ENCODE results near the gene ZNF77. TPM values are rescaled to one million over a fixed set of nuclear protein-coding genes. Genes with fewer than 3 reads are reported as not detected.
"Not testable (repeated sequence)": the region's sequence is repeated elsewhere in the genome, so short reads cannot be mapped to it uniquely, and the experiment has no call there.

ZNF77 gene
- polyA plus RNA-seq, 1 donor: 4.5 TPM

DNA sequence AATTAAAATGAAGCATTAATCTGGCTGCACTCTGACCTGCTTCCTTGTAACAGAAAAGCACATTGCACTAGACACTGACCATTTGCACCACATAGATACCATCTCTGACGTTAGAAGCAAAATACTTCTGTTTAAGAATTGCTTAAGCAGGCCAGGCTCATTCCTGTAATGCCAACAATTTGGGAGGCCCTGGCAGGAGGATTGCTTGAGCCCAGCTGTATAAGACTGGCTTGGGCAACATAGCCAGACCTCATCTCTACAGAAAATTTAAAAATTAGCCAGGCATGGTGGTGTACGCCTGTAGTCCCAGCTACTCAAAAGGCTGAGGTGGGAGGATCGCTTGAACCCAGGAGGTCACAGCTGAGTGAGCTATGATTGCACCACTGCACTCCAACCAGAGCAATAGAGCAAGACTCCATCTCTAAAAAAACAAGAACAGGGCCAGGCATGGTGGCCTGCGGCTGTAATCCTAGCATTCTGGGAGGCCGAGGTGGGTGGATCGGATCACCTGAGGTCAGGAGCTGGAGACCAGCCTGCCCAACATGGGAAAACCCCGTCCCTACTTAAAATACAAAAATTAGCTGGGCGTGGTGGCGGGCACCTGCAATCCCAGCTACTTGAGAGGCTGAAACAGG is 25.5 kb upstream of the ZNF77 start:
- DNase-seq (ENCODE audit: low read depth): no peak

DNA sequence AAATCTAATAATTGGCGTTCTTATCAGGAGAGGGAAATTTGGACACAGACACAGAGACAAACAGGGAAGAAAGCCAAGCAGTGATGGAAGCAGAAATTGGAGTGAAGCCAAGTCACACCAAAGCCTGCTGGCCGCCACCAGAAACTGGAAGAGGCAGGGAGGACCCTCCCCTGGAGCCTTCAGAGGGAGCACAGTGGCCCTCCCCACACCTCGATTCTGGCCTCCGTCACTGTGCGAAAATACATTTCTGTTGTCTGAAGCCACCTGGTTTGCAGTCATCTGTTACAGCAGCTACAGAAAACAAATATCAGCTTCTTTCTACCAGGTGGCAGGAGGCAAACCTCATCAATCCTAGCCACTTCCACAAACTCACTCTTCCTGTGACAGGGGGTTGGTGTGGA is 24.3 kb upstream of the ZNF77 start:
- DNase-seq (ENCODE audit: low read depth): peak; percentile 72

DNA sequence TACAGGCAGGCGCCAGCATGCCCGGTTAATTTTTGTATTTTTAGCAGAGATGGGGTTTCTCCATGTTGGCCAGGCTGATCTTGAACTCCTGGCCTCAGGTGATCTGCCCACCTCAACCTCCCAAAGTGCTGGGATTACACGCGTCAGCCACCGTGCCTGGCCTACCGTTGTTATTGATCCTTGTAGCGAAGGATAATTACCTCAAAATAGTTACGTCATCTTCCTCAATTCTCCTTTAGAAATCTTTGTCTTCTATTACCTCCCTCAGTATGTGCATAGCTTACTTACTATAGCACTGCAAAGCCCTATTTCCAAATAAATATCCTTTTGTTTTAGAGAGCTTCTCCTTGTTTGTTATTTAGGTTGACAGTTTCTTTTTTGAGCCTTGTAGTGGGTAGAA is 23.2 kb upstream of the ZNF77 start:
- no peak for DNase-seq (ENCODE audit: low read depth)

DNA sequence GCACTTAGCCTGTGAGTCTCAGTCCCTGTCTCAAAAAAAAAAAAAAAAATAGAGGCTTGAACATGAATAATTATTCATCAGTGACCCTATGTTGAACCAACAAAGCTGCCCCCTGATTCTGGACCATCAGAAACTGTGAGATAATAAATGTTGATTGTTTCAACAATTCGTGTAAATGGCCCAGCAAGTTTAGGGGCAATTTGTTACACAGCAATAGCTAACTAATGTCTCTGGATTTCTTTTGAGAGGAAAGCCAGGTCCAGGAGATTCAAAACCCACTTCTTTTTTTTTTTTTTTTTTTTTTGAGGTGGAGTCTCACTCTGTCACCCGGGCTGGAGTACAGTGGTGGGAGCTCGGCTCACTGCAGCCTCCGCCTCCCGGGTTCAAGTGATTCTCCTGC is 20.1 kb upstream of the ZNF77 start:
- DNase-seq (ENCODE audit: low read depth): no peak

DNA sequence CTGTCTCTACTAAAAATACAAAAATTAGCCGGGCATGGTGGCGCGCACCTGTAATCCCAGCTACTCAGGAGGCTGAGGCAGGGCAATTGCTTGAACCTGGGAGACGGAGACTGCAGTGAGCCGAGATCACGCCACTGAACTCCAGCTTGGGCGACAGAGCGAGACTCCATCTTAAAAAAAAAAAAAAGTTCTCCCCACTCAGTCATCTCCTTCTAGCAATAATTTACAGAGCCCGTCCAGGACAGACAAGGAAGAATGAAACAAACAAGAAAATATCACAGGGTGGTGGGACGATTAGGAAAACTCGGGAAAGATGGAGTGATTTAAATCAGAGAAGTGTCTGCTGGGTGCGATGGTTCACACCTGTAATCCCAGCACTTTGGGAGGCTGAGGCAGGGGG is 18.9 kb upstream of the ZNF77 start:
- DNase-seq (ENCODE audit: low read depth): not testable (repeated sequence)

DNA sequence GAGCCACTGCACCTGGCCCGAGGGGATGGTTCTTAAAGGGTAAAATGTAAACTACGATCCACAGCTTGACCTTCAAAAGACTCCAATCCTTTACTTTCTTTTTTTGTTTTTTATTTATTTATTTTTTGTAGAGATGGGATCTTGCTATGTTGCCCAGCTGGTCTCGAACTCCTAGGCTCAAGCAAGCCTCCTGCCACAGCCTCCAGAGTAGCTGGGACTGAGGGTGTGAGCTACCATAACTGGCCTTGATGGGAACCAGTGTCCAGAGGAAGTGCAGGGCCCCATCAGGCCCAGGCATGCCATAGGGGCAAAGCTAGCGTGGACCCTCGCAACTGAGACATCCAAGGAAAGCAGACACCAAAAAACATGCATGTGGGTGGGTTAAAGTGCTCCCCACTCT is 18.4 kb upstream of the ZNF77 start:
- DNase-seq (ENCODE audit: low read depth): no peak

DNA sequence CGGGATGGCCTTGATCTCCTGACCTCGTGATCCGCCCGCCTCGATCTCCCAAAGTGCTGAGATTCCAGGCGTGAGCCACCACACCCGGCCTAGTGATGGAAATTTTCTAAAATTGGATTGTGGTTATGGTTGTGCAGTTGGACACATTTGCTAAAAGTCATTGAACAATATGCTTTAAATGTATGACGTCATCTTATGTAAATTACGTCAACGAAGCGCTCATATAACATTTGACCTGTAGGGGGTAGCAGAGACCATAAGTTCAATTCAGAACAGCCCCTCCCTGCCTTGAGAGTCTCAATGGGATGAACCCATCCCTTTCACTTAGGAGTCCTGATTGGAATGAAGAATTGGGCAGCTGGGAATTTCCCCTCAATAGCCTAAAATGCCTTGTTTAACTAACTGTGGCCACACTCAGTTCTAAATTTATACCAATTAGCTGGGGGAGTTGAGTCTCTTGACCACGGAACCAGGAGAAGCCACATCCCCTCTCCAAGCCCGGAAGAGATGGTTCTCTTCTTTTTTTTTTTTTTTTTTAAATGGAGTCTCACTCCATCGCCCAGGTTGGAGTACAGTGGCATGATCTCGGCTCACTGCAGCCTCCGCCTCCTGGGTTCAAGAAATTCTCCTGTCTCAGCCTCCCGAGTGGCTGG is 17.4 kb upstream of the ZNF77 start:
- peak; percentile 84 for DNase-seq (ENCODE audit: low read depth)

DNA sequence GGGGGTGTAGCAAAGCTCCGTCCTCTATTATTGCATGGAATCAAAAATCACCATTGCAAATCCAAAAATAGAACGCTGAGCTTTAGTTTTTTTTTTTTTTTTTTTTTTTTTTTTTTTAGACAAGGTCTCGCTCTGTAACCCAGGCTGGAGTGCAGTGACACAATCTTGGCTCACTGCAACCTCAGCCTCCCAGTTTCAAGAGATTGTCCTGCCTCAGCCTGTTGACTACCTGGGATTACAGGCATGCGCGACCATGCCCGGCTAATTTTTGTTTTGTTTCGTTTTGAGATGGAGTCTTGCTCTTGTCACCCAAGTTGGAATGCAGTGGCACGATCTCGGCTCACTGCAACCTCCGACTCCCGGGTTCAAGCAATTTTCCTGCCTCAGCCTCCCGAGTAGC is 15.3 kb upstream of the ZNF77 start:
- no peak for DNase-seq (ENCODE audit: low read depth)

DNA sequence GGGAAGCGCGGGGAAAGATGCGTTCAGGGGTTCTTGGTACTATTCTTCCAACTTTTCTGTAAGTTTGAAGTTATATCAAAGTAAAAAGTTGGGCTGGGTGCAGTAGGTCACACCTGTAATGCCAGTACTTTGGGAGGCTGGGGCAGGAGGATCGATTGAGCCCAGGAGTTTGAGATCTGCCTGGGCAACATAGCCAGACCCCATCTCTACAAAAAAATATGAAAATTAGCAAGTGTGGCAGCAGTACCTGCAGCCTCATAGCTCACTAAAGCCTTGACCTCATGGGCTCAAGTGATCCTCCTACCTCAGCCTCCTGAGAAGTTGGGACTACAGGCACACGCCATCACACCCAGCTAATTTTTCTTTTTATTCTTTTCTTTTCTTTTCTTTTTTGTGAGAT is 12.4 kb upstream of the ZNF77 start:
- no peak for DNase-seq (ENCODE audit: low read depth)

DNA sequence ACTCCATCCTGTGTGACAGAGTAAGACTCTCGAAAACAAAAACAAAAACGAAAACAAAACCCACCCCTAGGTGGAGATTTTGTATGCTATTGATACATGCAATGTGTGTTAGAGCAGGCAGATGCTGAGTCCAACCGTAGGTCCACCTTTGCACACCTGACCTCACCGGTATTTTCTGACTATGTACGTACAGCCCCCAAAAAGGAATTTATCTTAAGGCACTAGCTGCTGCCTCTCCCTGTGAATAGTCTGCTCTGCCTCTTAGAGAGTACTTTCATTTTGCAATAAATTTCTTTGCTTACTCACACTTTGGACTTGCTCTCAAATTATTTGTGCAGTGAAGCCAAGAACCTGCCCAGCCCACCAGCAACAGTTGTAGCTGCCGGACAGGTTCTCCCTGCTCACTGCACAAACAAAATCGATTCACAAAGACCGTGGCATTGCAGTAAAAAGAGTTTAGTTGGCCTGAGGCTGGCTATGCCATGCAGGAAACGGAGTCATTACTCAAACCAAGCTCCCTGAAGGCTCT is 8.2 kb upstream of the ZNF77 start:
- DNase-seq (ENCODE audit: low read depth): no peak

DNA sequence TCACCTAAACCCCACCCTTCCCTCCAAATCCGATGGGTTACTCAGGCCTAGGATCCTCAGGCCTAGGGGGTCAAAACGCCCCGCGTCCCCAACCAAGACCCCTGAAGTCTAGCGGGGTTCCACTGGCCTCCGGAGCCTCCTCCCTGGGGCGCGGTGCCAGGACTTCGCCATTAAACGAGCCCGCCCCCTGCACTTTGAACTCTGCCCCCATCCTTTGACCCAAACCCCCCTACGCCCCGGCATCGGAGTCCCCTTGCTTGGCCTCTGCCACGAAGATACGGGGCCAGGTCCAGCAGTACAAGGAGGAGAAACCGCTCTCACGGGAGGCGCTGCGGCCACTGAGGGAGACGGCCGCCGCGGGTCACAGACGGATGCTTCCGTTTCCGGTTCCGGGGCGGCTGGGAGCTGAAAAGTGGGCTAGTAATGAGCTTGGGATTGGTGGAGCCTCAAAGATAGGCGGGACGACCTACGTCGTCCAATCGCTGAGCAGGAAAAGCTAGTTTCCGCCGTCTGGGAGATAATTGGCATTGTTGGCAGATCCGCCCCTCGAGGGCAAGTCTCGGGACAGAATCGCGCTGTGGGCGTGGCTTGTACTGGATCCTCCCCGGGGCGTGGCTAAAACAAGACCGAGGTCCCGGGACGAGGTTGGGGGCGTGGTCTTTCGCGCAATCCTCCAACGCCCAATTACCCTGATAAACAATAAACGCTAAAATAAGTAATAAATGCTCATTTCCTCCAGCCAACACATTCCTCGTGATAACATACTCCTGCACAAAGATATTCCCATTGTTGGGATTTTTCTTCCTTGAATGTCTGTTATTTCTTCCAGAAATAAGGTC is 5.7 kb upstream of the ZNF77 start:
- DNase-seq (ENCODE audit: low read depth): peak; percentile 99

DNA sequence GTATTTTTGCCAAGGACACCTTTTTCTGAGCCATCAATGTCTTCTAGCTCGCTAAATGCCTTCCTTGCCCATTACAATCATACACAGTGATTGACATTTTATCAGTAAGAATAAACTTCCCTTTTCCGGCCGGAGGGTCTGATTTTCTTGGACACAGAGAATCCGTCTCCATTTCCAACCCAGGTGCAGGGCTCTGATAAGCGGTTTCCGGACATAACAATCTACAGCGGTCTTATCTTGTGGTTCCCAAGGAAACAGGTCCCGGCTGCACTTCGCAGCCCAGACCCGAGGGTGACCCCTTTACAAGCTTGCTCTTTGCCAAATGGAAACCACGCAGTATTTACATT is 5.1 kb upstream of the ZNF77 start:
- DNase-seq (ENCODE audit: low read depth): no peak

DNA sequence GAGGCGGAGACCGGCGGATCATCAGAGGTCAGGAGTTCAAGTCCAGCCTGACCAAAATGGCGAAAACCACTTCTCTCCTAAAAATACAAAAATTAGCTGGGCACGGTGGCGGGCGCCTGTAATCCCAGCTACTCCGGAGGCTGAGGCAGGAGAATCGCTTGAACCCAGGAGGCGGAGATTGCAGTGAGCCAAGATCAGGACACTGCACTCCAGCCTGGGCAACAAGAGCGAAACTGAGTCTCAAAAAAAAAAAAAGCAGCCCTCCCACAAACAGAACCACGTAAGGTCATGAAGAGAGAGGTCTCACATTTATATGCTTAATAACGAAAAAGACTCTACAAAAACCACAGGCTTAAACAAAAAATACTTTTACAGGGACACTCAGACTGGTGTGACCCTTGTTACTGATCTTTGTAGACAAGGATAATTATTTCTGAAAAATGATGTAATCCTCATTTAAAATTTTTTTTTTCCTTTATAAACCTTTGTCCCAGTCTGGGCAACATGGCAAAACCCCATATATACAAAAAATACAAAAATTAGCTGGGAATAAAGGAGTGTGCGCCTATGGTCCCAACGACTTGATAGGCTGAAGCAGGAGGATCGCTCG is 909 bp upstream of the ZNF77 start:
- DNase-seq (ENCODE audit: low read depth): no peak

DNA sequence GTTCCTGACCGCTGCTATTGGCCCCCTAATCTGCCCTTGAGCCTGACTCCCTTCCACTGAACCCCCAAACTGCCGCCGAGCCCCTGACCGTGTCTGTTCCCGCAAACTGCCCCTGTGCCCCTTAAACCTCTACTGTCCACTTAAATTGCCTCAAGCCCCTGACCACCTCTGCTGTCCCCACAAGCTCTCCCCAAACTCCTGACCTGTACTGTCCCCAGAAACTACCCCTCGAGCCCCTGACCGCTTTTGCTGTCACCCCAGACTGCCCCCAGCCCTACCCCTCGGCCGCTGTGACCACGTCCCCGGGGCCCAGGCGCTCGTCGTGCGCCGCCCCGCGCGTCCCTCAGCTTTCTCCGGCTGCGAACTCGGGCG is 382 bp downstream of the ZNF77 start:
- DNase-seq (ENCODE audit: low read depth): no peak

DNA sequence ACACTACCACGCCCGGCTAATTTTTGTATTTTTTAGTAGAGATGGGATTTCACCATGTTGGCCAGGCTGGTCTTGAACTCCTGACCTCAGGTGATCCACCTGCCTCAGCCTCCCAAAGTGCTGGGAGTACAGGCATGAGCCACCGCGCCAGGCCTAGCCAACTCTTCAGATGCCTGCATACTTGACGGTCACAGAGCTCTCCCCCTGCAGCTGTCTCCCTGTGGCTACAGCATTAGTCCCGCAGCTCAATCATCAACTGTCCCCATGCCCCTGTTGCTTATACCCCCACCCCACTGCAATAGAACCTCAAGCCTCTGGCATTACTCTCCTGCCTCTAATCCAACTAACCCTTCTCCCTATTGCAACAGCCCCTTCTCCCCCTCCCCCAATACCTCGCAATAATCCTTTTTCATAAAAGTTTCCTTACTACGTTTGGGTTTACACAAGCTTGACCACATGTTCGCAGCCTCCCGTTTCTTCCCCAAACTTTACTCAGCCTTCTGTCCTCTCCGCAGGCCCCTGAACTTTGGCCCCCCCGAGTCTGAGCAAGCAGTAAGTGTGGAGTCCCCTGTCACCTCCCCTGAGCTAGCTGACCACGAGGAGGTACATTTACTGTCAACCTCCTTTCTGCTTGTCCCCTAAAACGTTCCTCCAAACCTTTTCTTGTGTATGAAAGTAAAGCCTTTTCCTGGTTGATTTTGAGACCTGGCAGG is 1.7 kb downstream of the ZNF77 start:
- no peak for DNase-seq (ENCODE audit: low read depth)

DNA sequence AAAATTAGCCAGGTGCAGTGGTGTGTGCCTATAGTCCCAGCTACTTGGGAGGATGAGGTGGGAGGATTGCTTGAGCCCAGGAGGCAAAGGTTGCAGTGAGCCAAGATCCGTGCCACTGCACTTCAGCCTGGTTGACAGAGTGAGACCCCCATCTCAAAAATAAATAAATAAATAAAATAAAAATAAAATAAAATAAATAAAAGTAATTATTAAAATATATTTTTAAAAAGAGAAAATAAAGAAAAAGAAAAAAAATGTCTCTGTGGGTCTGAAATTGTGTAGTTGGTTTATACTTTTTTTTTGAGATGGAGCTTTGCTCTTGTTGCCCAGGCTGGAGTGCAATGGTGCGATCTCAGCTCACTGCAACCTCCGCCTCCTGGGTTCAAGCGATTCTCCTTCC is 8.9 kb downstream of the ZNF77 start:
- not testable (repeated sequence) for DNase-seq (ENCODE audit: low read depth)

DNA sequence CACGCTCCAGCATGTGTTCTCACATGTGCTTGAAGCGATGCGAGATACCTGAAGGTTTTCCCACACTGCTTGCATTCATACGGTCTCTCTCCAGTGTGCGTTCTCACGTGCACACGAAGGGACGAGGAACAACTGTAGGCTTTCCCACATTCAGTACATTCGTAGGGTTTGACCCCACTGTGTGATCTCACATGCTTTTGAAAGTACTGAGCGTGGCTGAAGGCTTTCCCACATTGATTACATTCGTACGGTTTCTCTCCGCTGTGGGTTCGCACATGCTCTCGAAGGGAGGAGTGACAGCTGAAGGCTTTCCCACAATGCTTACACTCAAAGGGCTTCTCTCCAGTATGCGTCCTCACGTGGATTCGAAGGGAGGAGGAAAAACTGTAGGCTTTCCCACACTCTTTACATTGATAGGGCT is 11.3 kb downstream of the ZNF77 start:
- DNase-seq (ENCODE audit: low read depth): no peak

DNA sequence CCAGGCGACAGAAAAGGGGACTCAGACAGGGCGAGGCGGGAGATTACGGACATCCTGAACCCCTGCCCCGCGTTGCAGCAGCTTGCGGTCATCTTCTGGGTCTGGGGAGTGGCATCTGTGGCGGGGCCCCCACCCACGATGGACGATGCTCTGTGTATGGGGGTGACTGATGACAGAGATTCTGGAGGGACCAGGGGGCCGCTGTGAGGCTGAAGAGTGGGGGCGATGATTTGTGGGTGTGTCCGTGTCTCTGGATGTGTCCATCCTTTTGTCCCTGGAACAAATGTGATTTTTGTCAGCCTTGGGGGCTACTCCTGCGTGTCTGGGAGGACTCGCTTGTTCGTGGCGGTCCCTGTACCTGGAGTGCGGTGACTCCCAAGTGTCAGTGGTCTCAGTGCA is 17.7 kb downstream of the ZNF77 start:
- no peak for DNase-seq (ENCODE audit: low read depth)

DNA sequence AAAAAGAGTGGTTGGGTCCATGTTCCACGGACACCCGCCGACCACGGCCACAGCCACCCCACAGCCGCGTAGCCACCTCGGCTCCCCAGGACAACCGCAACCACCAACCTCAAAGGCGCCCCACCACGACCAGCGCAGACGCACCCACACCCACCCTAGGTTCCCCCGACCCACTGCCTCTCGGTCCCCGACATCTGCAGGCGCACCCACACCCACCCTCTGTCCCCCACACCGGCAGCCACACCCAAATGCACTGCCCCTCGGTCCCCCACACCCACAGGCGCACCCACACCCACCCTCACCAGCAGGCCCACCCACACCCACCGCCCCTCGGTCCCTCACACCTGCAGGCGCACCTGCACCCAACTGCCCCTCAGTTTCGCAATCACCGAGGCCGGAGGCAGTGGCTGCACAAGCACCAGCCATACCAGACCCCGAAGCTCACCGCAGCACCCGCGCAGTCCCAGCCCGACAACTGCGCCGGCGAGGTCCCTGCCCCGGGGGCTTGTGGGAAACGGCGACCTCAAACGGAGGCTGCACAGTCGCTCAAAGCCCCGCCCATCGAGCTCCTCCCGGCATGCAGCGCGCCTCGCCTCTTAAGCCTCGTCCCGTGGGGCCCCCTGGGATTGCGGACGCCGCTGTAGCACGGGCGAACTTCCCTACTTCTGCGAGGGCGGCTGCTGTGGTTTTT is 18.3 kb downstream of the ZNF77 start:
- DNase-seq (ENCODE audit: low read depth): no peak

DNA sequence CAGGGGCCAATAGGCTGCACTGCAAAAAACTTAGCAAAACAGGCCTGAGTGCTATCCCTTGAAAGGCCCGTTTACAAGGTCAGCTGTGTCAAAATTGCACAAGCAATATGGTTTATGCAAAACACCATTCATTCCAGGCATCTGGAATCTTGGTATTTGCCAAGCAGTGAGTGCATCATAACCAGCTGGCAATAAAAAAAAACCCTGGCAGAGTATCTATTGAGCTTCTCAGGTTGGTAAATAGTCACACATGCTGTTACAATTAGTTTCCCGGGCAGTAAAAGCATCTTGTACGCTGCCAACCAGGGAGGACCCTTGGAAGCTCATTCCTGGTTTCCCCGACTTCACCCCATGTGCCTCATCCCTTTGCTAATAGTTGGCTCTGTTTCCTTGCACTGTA is 21.3 kb downstream of the ZNF77 start:
- no peak for DNase-seq (ENCODE audit: low read depth)

DNA sequence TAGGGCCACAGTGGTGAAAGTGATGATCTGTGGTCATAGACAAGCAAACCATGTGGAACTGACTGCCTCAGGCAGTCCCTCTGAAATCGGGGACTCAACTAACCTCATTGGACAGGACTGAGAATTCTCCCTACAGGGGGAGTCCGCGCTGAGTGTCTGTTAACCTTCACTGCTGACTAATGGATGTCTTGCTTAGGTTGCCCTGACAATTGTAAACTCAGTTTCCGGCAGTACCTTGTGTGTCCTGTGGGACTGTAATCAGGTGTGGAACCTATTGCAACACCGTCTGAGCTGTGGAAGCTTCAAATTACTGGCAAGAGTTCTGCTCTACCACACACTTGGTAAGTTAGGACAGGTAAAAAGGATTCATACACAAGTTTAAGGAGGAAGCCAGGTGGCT is 21.8 kb downstream of the ZNF77 start:
- DNase-seq (ENCODE audit: low read depth): no peak
